H1 (cell line): ENCODE data around the gene CYP2W1. TPM values are rescaled to one million over a fixed set of nuclear protein-coding genes. Genes with fewer than 3 reads are reported as not detected.

Experiments used
- CTCF ChIA-PET: fragments of 300-600 bp; sonication (Branson Sonifier 250); formaldehyde crosslinking; loops from one replicate; lab custom pipeline; 2021; ENCODE audit not compliant: partially characterized antibody; lab: Charles Lee
- POLR2A ChIA-PET: fragments of 300-600 bp; sonication (Branson Sonifier 250); formaldehyde crosslinking; loops from one replicate; lab custom pipeline; 2021; ENCODE audit warnings: inconsistent platforms; ENCODE audit not compliant: partially characterized antibody; lab: Charles Lee
- DNase-seq, 2 experiments: peaks; one replicate each; pipeline versions ENCODE4 v3.0.0 to v3.0.0-alpha.2; 2010 to 2022; ENCODE audit warnings: low spot score in 2 of 2, low read depth in 1 of 2, mixed read lengths in 1 of 2
- FAIRE-seq: peaks from 2 replicates; lab custom pipeline; 2011; peaks lifted over from hg19 to GRCh38; lab: Jason Lieb, UNC
- H2AFZ ChIP-seq: 2 replicates; pipeline ENCODE4 v1.8.1; 2012; ENCODE audit warnings: low read length, inconsistent platforms
- H2AK5ac ChIP-seq: 2 replicates; pipeline ENCODE4 v1.6.1; 2013; ENCODE audit warnings: low read depth, low read length
- H2BK120ac ChIP-seq: replicated peaks from 2 replicates; pipeline ENCODE3; 2013; ENCODE audit warnings: low read depth, low read length, inconsistent platforms
- H2BK12ac ChIP-seq: 2 replicates; pipeline ENCODE4 v1.6.1; 2013; ENCODE audit warnings: low read depth, low read length
- H2BK15ac ChIP-seq: 2 replicates; pipeline ENCODE4 v1.6.1; 2013; ENCODE audit warnings: low read length
- H2BK20ac ChIP-seq: 2 replicates; pipeline ENCODE4 v1.6.1; 2013; ENCODE audit warnings: low read length
- H2BK5ac ChIP-seq: 2 replicates; pipeline ENCODE4 v1.6.1; 2013; ENCODE audit warnings: low read depth, low read length
- H3K14ac ChIP-seq: 2 replicates; pipeline ENCODE4 v1.6.1; 2013; ENCODE audit warnings: inconsistent platforms; ENCODE audit not compliant: insufficient read length
- H3K18ac ChIP-seq: 2 replicates; pipeline ENCODE4 v1.6.1; 2013; ENCODE audit warnings: low read length; ENCODE audit errors: extremely low read depth
- H3K23ac ChIP-seq: 2 replicates; pipeline ENCODE4 v1.6.1; 2013; ENCODE audit warnings: inconsistent platforms; ENCODE audit not compliant: insufficient read length
- H3K23me2 ChIP-seq: 2 replicates; pipeline ENCODE4 v1.6.1; 2013; ENCODE audit warnings: low read depth, low read length
- H3K27ac ChIP-seq: 2 replicates; pipeline ENCODE4 v1.6.1; 2011; ENCODE audit warnings: low read depth, low read length, inconsistent platforms
- H3K27me3 ChIP-seq, 4 experiments: replicated peaks in 1 of 4; 1 replicate in 1 of 4; 2 replicates in 3 of 4; pipeline versions ENCODE4 v1.6.1 to v1.8.1; 2011 to 2013; ENCODE audit warnings: low read length in 3 of 4, mild to moderate bottlenecking in 3 of 4, inconsistent platforms in 2 of 4, mixed read lengths in 2 of 4, moderate library complexity in 1 of 4; ENCODE audit not compliant: control insufficient read depth in 3 of 4, insufficient read depth in 3 of 4; ENCODE audit errors: extremely low read depth in 1 of 4
- H3K36me3 ChIP-seq, 4 experiments: 2 replicates each; pipeline versions ENCODE4 v1.6.1 to v1.8.1; 2011 to 2013; ENCODE audit warnings: mild to moderate bottlenecking in 4 of 4, low read length in 3 of 4, moderate library complexity in 2 of 4, control low read depth in 1 of 4, inconsistent platforms in 1 of 4; ENCODE audit not compliant: insufficient read depth in 4 of 4, control insufficient read depth in 2 of 4
- H3K4ac ChIP-seq: replicated peaks from 2 replicates; pipeline ENCODE3; 2013; ENCODE audit warnings: low read length, low read depth, mixed read lengths, inconsistent platforms; ENCODE audit not compliant: insufficient read length
- H3K4me1 ChIP-seq, 4 experiments: replicated peaks in 1 of 4; 1 replicate in 1 of 4; 2 replicates in 3 of 4; pipeline versions ENCODE4 v1.6.1 to v1.8.1; 2011 to 2013; ENCODE audit warnings: low read length in 3 of 4, inconsistent platforms in 2 of 4, mixed read lengths in 1 of 4; ENCODE audit not compliant: insufficient read depth in 4 of 4, control insufficient read depth in 3 of 4
- H3K4me2 ChIP-seq, 2 experiments: 2 replicates each; pipeline versions ENCODE4 v1.6.1 to v1.8.1; 2011 to 2013; ENCODE audit warnings: low read depth in 2 of 2, low read length in 2 of 2, control low read depth in 1 of 2, inconsistent platforms in 1 of 2, mild to moderate bottlenecking in 1 of 2; ENCODE audit not compliant: insufficient read depth in 1 of 2
- H3K4me3 ChIP-seq, 4 experiments: fragments of 200-600, 300-600 bp in 1 of 4; sonication (generic), shearing (Covaris generic), sonication (Bioruptor Twin) in 1 of 4; 2 replicates each; pipeline versions ENCODE4 v1.5.1 to v1.8.1; 2011 to 2016; ENCODE audit warnings: low read length in 4 of 4, low read depth in 3 of 4, control low read depth in 2 of 4, inconsistent platforms in 2 of 4, mild to moderate bottlenecking in 2 of 4, mixed read lengths in 1 of 4, moderate library complexity in 1 of 4; ENCODE audit not compliant: insufficient read depth in 2 of 4; ENCODE audit errors: extremely low read depth in 1 of 4
- H3K56ac ChIP-seq: replicated peaks from 2 replicates; pipeline ENCODE3; 2013; ENCODE audit warnings: low read depth, mild to moderate bottlenecking, mixed read lengths, low read length, inconsistent platforms; ENCODE audit not compliant: insufficient read length
- H3K79me1 ChIP-seq: 2 replicates; pipeline ENCODE4 v1.6.1; 2013; ENCODE audit warnings: low read depth, low read length, control low read depth
- H3K79me2 ChIP-seq, 2 experiments: 2 replicates each; pipeline versions ENCODE4 v1.6.1 to v1.8.1; 2012 to 2013; ENCODE audit warnings: low read length in 2 of 2, mild to moderate bottlenecking in 2 of 2, inconsistent platforms in 1 of 2; ENCODE audit not compliant: insufficient read depth in 2 of 2, control insufficient read depth in 1 of 2
- H3K9ac ChIP-seq, 4 experiments: replicated peaks in 1 of 4; 1 replicate in 1 of 4; 2 replicates in 3 of 4; pipeline versions ENCODE4 v1.6.1 to v1.8.1; 2011 to 2013; ENCODE audit warnings: low read depth in 3 of 4, low read length in 3 of 4, control low read depth in 2 of 4, mild to moderate bottlenecking in 2 of 4, moderate library complexity in 2 of 4, inconsistent platforms in 1 of 4; ENCODE audit errors: extremely low read depth in 1 of 4
- H3K9me3 ChIP-seq, 2 experiments: 2 replicates each; pipeline versions ENCODE4 v1.6.1 to v1.8.1; 2012 to 2013; ENCODE audit warnings: mild to moderate bottlenecking in 2 of 2, moderate library complexity in 2 of 2, control low read depth in 1 of 2, inconsistent platforms in 1 of 2, low read depth in 1 of 2, low read length in 1 of 2, mixed read lengths in 1 of 2; ENCODE audit not compliant: insufficient read depth in 2 of 2
- H4K20me1 ChIP-seq, 2 experiments: replicated peaks in 1 of 2; 2 replicates each; pipeline versions ENCODE3 to v1.8.1; 2011 to 2013; ENCODE audit warnings: inconsistent platforms in 2 of 2, low read length in 2 of 2, mild to moderate bottlenecking in 1 of 2; ENCODE audit not compliant: insufficient read depth in 2 of 2, control insufficient read depth in 1 of 2
- H4K5ac ChIP-seq: 2 replicates; pipeline ENCODE4 v1.6.1; 2013; ENCODE audit warnings: low read length, low read depth, mixed read lengths, inconsistent platforms; ENCODE audit not compliant: insufficient read length
- H4K8ac ChIP-seq: 2 replicates; pipeline ENCODE4 v1.8.0; 2013; ENCODE audit warnings: mild to moderate bottlenecking, moderate library complexity, low read length, inconsistent platforms; ENCODE audit not compliant: insufficient read depth; ENCODE audit errors: extremely low read depth
- H4K91ac ChIP-seq: replicated peaks from 2 replicates; pipeline ENCODE3; 2013; ENCODE audit warnings: low read length, mixed read lengths, inconsistent platforms; ENCODE audit not compliant: insufficient read length
- JUN ChIP-seq: IDR thresholded peaks from 2 replicates; pipeline ENCODE4 v1.6.1; 2011; ENCODE audit warnings: low read depth, mild to moderate bottlenecking, improper control_type of control experiment, low read length
- POLR2A ChIP-seq, 2 experiments: IDR thresholded peaks; 1 replicate in 1 of 2; 2 replicates in 1 of 2; pipeline ENCODE4 v1.6.1; 2011; ENCODE audit warnings: low read depth in 2 of 2, low read length in 2 of 2, mild to moderate bottlenecking in 2 of 2; ENCODE audit errors: control extremely low read depth in 1 of 2
- RAD21 ChIP-seq, 2 experiments: IDR thresholded peaks in 1 of 2; conservative IDR thresholded peaks in 1 of 2; 2 replicates each; pipeline ENCODE4 v1.6.1; 2011; ENCODE audit warnings: low read depth in 2 of 2, low read length in 2 of 2, improper control_type of control experiment in 1 of 2, inconsistent platforms in 1 of 2, mild to moderate bottlenecking in 1 of 2, moderate library complexity in 1 of 2
- SIN3A ChIP-seq, 2 experiments: IDR thresholded peaks in 1 of 2; conservative IDR thresholded peaks in 1 of 2; 2 replicates each; pipeline ENCODE4 v1.6.1; 2011 to 2012; ENCODE audit warnings: low read length in 2 of 2, improper control_type of control experiment in 1 of 2, low read depth in 1 of 2, mild to moderate bottlenecking in 1 of 2
- SP1 ChIP-seq: IDR thresholded peaks from 2 replicates; pipeline ENCODE4 v1.6.1; 2011; ENCODE audit warnings: low read depth, low read length
- SP2 ChIP-seq: IDR thresholded peaks from 2 replicates; pipeline ENCODE4 v1.6.1; 2012; ENCODE audit warnings: mild to moderate bottlenecking, low read length, inconsistent platforms
- TAF1 ChIP-seq: IDR thresholded peaks from 2 replicates; pipeline ENCODE4 v1.6.1; 2011; ENCODE audit warnings: mild to moderate bottlenecking, low read depth, low read length
- TCF12 ChIP-seq: IDR thresholded peaks from 2 replicates; pipeline ENCODE4 v1.6.1; 2011; ENCODE audit warnings: low read depth, mild to moderate bottlenecking, low read length
- WGBS, 2 experiments: shearing (Covaris generic) in 1 of 2; methylation state at CpG; one replicate each; pipeline versions ENCODE4 v1.1.6 to v1.1.7; 2013 to 2015; ENCODE audit warnings: low lambda C conversion rate in 2 of 2, mixed read lengths in 2 of 2, inconsistent platforms in 1 of 2, low coverage in 1 of 2, missing lambda C conversion rate in 1 of 2; ENCODE audit not compliant: insufficient replicate concordance in 2 of 2, insufficient coverage in 1 of 2, insufficient read length in 1 of 2; ENCODE audit errors: extremely low coverage in 1 of 2, missing lambda C conversion rate in 1 of 2; 5-methylcytosine and 5-hydroxymethylcytosine counted together
- polyA plus RNA-seq, 7 experiments: library from polyadenylated mRNA; depleted of rRNA in 3 of 7; stranded (reverse) in 5 of 7; unstranded in 2 of 7; fragments of >200 nt in 5 of 7; fragments of 200-250 nt in 2 of 7; gene quantifications; 1 replicate in 5 of 7; 2 replicates in 1 of 7; 4 replicates in 1 of 7; pipeline versions ENCODE4 v1.2.1 to v1.2.3, GENCODE V29; 2011 to 2013; ENCODE audit warnings: missing spikeins in 2 of 7, mixed read lengths in 2 of 7
- total RNA-seq: library from RNA; stranded (reverse); fragmentation: NEBNext Ultra II Directional; extraction: Animal tissue kit (Norgen Biotek cat#: 25700); gene quantifications from 2 replicates; pipeline ENCODE4 v1.2.1, GENCODE V29; 2021
- TF ChIP-seq, protein P1 (sequence below), 3 experiments: IDR thresholded peaks; 1 replicate in 2 of 3; 2 replicates in 1 of 3; pipeline versions ENCODE4 v1.5.1 to v1.6.1; 2011; ENCODE audit warnings: low read length in 3 of 3, mild to moderate bottlenecking in 3 of 3, inconsistent platforms in 2 of 3, low read depth in 1 of 3, moderate library complexity in 1 of 3; ENCODE audit not compliant: insufficient read depth in 1 of 3; ENCODE audit errors: control extremely low read depth in 1 of 3

The CYP2W1 gene
- total and polyA plus RNA-seq, 2 of the 8 experiments (the other 6 are each of a cell fraction or from before 2014, with no cell fraction given), result not detected

DNA sequence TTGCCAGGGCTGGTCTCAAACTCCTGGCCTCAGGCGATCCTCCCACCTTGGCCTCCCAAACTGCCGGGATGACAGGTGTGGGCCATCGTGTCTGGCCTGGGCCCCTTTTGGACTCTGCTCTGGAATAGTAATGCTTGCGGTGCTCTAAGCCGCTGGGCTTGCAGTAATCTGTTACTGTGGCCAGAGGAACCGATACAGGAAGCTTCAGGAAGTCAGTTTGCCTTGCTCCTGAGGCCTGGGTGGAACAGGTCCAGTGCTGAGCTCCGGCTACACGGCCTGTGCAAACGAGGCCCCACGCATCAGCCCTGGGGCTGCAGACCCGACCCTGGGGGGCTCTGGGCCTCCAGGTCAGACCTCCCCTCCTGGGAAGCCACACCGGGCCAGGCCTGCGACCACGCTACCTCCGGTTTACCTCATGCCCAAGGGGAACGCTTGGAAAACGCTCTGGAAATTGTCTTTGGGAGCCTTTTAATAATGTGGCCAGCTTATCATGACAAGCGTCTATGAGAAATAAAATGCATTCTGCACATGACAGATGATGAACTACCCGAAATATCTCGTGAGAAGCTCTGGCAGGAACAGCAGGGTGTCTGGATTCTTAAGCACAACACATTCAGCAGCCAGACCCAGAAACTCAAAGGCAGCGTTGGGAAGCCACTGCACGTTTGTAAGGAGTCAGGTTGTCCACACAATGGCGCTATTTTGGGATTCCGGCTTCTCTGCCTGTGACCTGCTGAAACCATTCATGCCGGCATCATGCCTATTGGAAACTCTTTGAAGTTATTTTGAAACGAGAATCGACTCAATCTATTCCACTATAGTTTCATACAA is 18.4 kb upstream of the CYP2W1 start:
- H4K20me1 ChIP-seq, result peaks cover 4 to 13% of the 10 kb centered on the region in 2 experiments
- H3K79me2 ChIP-seq, result no peaks in the 10 kb centered on the region
- H3K9ac ChIP-seq, result no peak overlapping the region
- FAIRE-seq, result peak; percentile 60
- no peak overlapping the region for H2BK20ac ChIP-seq
- H3K79me1 ChIP-seq, result no peaks in the 10 kb centered on the region; the same call in 1 of the 2 replicates
- no peak overlapping the region for H2BK12ac ChIP-seq
- no peak overlapping the region for H4K5ac ChIP-seq
- no peak overlapping the region for H2BK5ac ChIP-seq
- no peak overlapping the region for H3K4me3 ChIP-seq
- DNase-seq, result no peak
- H3K4me1 ChIP-seq, result peaks cover 0 to 9% (median under 1%) of the 10 kb centered on the region in 4 experiments; a peak in 3 of 7 replicates
- no peaks in the 10 kb centered on the region; a peak in 1 of 4 replicates for H3K9me3 ChIP-seq
- H3K14ac ChIP-seq, result no peak overlapping the region
- CTCF ChIA-PET, result interaction anchor here (0.8 to 4.6 kb wide), 6 partner anchors 8 to 218 kb away, joined by 3 to 37 read pairs (median 4); no protein-coding TSS in a partner anchor
- POLR2A ChIA-PET, result interaction anchor here (0.6 to 1.3 kb wide), 2 partner anchors 11 to 487 kb away, joined by 5 to 8 read pairs; partner anchors contain the start of gene COX19
- H3K27ac ChIP-seq, result no peak overlapping the region
- no peaks in the 10 kb centered on the region for H3K23me2 ChIP-seq
- H3K18ac ChIP-seq, result no peak overlapping the region
- WGBS, 2 experiments, result 88% methylated on average over 26 of the region's 27 CpGs; no CpG with 5 or more reads in 1 of the 2 experiments
- no peak overlapping the region for H3K4ac ChIP-seq
- no peaks in the 10 kb centered on the region for H3K27me3 ChIP-seq
- 0 out of 2 replicates have a peak overlapping the region, but pooled peaks have one; percentile 13 for H2AK5ac ChIP-seq
- no peak overlapping the region for H4K8ac ChIP-seq
- no peak overlapping the region for H2BK120ac ChIP-seq
- peaks cover under 1 to 25% (median 15%) of the 10 kb centered on the region in 4 experiments; a peak in 7 of 8 replicates for H3K36me3 ChIP-seq
- H3K4me2 ChIP-seq, result no peak overlapping the region
- no peak overlapping the region for H2BK15ac ChIP-seq
- H3K23ac ChIP-seq, result no peak overlapping the region
- H3K56ac ChIP-seq, result no peak overlapping the region
- H4K91ac ChIP-seq, result no peak overlapping the region
- no peak overlapping the region for H2AFZ ChIP-seq
- TF ChIP-seq SP1, result no peak
- peak in 1 of 2 experiments; percentile 49; a peak in 1 of 3 replicates for TF ChIP-seq POLR2A (IDR thresholded peaks at IDR 0.05; ENCODE audit: control extremely low read depth in 1 of 2, low read depth in 2 of 2, low read length in 2 of 2)
- no peak for TF ChIP-seq SP2
- TF ChIP-seq SIN3A (conservative IDR thresholded peaks at IDR 0.05 in 1 of 2, IDR thresholded peaks at IDR 0.05 in 1 of 2; ENCODE audit: low read depth in 1 of 2, low read length in 2 of 2), result no peak
- TF ChIP-seq RAD21 (IDR thresholded peaks at IDR 0.05 in 1 of 2, conservative IDR thresholded peaks at IDR 0.05 in 1 of 2; ENCODE audit: low read depth in 2 of 2, low read length in 2 of 2), result peak; percentile 31 to 41; a peak in 3 of 4 replicates
- TF ChIP-seq JUN, result no peak
- TF ChIP-seq TCF12, result no peak
- TF ChIP-seq, protein P1, sequence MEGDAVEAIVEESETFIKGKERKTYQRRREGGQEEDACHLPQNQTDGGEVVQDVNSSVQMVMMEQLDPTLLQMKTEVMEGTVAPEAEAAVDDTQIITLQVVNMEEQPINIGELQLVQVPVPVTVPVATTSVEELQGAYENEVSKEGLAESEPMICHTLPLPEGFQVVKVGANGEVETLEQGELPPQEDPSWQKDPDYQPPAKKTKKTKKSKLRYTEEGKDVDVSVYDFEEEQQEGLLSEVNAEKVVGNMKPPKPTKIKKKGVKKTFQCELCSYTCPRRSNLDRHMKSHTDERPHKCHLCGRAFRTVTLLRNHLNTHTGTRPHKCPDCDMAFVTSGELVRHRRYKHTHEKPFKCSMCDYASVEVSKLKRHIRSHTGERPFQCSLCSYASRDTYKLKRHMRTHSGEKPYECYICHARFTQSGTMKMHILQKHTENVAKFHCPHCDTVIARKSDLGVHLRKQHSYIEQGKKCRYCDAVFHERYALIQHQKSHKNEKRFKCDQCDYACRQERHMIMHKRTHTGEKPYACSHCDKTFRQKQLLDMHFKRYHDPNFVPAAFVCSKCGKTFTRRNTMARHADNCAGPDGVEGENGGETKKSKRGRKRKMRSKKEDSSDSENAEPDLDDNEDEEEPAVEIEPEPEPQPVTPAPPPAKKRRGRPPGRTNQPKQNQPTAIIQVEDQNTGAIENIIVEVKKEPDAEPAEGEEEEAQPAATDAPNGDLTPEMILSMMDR (IDR thresholded peaks at IDR 0.05; ENCODE audit: control extremely low read depth in 1 of 3, insufficient read depth in 1 of 3, low read depth in 1 of 3, low read length in 3 of 3), result peak; percentile 42 to 63 (median 47)
- no peak for TF ChIP-seq TAF1
